Measurements from ENCODE around the gene UCN2. TPM values are rescaled to one million over a fixed set of nuclear protein-coding genes. Genes with fewer than 3 reads are reported as not detected.

UCN2 gene
- total and polyA plus RNA-seq, 9 of the 15 experiments (the other 6 are each of a cell fraction or from before 2014, with no cell fraction given) = 0.08 to 0.11 TPM; not detected in 7

DNA sequence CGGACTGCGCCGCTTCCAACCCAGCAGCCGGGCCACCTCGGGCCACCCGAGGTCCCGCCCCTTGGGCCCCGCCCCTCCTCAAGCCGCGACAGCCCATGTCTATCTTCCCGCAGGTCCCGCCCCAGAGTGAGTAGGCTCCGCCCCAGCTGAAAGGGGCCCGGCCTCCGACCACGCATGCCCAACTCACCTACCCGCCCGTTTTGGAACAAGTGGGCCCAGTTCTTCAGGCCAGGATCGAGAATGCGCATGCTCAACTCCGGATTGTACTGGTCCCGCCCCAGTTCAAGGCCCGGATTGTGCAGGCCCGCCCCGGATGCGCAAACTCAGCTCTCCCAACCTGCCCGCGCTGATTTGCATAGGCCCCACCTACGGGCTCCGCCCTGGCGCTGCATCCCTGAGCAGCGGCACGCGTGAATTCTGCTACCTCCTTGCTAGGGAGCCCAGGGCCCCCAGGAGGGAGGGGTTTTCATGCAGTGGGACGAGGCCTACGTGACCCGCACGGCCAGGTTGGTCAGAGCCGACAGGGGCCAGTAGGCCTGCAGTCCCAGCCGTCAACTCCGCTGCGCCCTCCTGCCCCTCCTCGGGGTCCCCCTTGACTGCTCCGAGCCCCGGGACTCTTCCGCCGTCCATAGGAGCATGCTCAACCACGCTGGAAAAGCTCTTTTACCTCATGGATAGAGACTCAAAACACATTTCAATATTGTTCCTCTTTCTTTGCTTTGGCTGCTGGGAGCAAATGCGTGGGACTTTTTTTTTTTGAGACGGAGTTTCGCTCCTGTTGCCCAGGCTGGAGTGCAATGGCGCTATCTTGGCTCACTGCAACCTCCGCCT, 6.6 kb downstream of the UCN2 start, which contains the start of gene PFKFB4:
TSS of gene PFKFB4 (minus strand) at position 8 of the 831 bp plus-strand sequence. CDS start 26 bp downstream, outside the sequence.
- Histone ChIP-seq H3K79me2 (ENCODE audit: control insufficient read depth, insufficient read depth, low read length) (peaks cover 46% of the 10 kb centered on the region), H3K9me1 (ENCODE audit: control insufficient read depth, insufficient read depth, low read length) (peaks cover 9% of the 10 kb centered on the region), H3K36me3 (ENCODE audit: control insufficient read depth, insufficient read depth, low read length) (peaks cover 22% of the 10 kb centered on the region; the same call in 2 of the 3 replicates), H3K4me2 (ENCODE audit: insufficient read depth, low read length) (peak within 1 kb of the TSS; percentile 84), H4K20me1 (replicated peaks; ENCODE audit: control insufficient read depth, insufficient read depth, low read length) (0 out of 2 replicates have a peak, but pooled peaks cover 6% of the 10 kb centered on the region), H3K4me1 (replicated peaks in 1 of 2; ENCODE audit: control insufficient read depth in 2 of 2, insufficient read depth in 2 of 2, low read length in 2 of 2) (peaks cover 49 to 66% of the 10 kb centered on the region in 2 experiments), H3K27ac (ENCODE audit: extremely low read depth, low read depth, low read length) (peak within 1 kb of the TSS; percentile 74), H3K4me3 (peak within 1 kb of the TSS; percentile 61), H3K9me3 (replicated peaks; ENCODE audit: control insufficient read depth, insufficient read depth, low read depth, low read length) (no peaks in the 10 kb centered on the region), H3K27me3 (ENCODE audit: control insufficient read depth in 2 of 2, insufficient read depth in 2 of 2, low read length in 2 of 2) (no peaks in the 10 kb centered on the region), H3K9ac (ENCODE audit: insufficient read depth in 1 of 2, low read depth in 2 of 2, low read length in 2 of 2) (peak within 1 kb of the TSS; percentile 71 to 85), H2AFZ (ENCODE audit: low read depth, low read length) (peak within 1 kb of the TSS; percentile 89)
- peak; percentile 88 for ATAC-seq
- FAIRE-seq = peak; percentile 99
- in situ Hi-C loops (cut with MboI) (loop anchor here (5.0 kb wide), 1 partner anchor 90 kb away; a partner anchor contains a TSS), intact Hi-C loops (cut with micrococcal nuclease) (loop anchor here (5.0 to 10.0 kb wide), 2 partner anchors 80 to 282 kb away; partner anchors contain the start of gene SLC26A6)
- CTCF ChIA-PET (ENCODE audit: low intra/inter-chr PET ratio) = no interaction called here
- 2% methylated on average over 37 of the region's 53 CpGs for WGBS (ENCODE audit: insufficient coverage, low coverage, missing lambda C conversion rate)
- DNase-seq (ENCODE audit: extremely low read depth in 1 of 4, low spot score in 3 of 4) = peak; percentile 90 to 97 (median 96)
- POLR2A ChIA-PET = interaction anchor here (0.5 to 1.2 kb wide), 5 partner anchors 41 to 283 kb away, joined by 3 to 4 read pairs (median 3); no protein-coding TSS in a partner anchor
- no TSS peak for BruUV-seq (replicated peaks)
- TF ChIP-seq RBM34 (IDR thresholded peaks at IDR 0.05; ENCODE audit: borderline replicate concordance, insufficient read depth, low read length) (no peak), XRCC3 (IDR thresholded peaks at IDR 0.05) (no peak), ZNF583 (CRISPR knock-in tag; IDR thresholded peaks at IDR 0.05) (no peak), NCOA2 (IDR thresholded peaks at IDR 0.05; ENCODE audit: partially characterized antibody in 2 of 2) (no peak), ZNF316 (IDR thresholded peaks at IDR 0.05) (no peak), TFE3 (CRISPR knock-in tag; IDR thresholded peaks at IDR 0.05) (no peak), BCLAF1 (IDR thresholded peaks at IDR 0.05; ENCODE audit: borderline replicate concordance in 1 of 2, control insufficient read depth in 1 of 2, low read depth in 2 of 2, low read length in 1 of 2) (no peak), RAD21 (CRISPR knock-in tag; conservative IDR thresholded peaks at IDR 0.05 in 1 of 2, IDR thresholded peaks at IDR 0.05 in 1 of 2) (no peak)
- TF ChIP-seq, protein P1, sequence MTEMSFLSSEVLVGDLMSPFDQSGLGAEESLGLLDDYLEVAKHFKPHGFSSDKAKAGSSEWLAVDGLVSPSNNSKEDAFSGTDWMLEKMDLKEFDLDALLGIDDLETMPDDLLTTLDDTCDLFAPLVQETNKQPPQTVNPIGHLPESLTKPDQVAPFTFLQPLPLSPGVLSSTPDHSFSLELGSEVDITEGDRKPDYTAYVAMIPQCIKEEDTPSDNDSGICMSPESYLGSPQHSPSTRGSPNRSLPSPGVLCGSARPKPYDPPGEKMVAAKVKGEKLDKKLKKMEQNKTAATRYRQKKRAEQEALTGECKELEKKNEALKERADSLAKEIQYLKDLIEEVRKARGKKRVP (CRISPR knock-in tag; IDR thresholded peaks at IDR 0.05) = no peak
- TF ChIP-seq, protein P2, sequence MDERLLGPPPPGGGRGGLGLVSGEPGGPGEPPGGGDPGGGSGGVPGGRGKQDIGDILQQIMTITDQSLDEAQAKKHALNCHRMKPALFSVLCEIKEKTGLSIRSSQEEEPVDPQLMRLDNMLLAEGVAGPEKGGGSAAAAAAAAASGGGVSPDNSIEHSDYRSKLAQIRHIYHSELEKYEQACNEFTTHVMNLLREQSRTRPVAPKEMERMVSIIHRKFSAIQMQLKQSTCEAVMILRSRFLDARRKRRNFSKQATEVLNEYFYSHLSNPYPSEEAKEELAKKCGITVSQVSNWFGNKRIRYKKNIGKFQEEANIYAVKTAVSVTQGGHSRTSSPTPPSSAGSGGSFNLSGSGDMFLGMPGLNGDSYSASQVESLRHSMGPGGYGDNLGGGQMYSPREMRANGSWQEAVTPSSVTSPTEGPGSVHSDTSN (CRISPR knock-in tag; IDR thresholded peaks at IDR 0.05; ENCODE audit: low read depth) = no peak
- TF ChIP-seq, protein P2 (tag; conservative IDR thresholded peaks at IDR 0.05; ENCODE audit: low read depth) = peak; percentile 58; the same call in 1 of the 2 replicates

Measured in K562 (cell line).